HuH-7.5 (cell line): ENCODE measurements around the gene ANKS4B.
"Not testable (repeated sequence)": the region's sequence is repeated elsewhere in the genome, so short reads cannot be mapped to it uniquely, and the experiment has no call there.

Experiments
- DNase-seq: peaks from one replicate; pipeline ENCODE4 v3.0.0; 2011; ENCODE audit warnings: low spot score

The ANKS4B gene

DNA sequence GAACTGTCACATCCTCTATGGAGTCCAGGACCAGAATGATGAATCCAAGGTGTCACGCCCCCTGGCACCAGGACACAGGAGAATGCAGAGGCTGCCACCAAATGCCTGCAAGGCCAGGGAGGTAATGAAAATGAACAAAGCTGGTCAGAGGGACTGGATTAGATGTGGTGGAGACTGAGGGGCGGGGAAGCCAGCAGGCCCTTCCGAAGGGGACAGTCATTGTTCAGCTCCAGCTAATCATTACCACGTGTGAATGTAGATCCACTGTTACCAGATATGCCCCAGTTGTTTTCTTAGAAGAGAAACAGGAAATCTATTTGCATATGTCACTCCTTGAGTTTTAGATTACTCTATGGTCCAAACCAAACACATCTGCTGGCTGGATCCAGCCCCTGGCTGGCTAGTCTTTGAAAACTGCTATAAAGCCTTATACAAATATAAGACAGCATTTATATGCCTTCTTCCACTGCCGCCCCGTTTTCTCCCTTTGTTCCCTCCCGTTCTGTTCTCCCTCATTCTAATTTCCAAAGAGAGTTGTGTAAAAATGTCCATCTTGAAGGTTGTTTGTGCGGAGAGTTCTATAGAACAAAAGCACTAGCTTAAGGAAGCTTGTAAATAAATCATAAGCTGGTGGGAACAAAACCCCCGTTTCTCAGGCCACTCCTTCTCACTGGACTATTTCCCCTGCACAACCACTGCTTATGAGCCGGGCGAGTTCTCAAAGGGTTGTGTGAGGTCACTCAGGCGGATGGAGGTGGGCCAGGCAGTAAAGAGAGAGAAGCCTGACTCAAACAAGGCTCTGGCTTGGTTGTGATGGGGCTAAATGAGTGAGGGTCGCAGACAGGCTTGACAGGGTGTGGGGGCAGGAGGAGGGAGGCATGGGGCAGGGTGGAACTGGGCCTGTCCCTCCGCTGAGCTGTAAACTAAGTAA, 30.4 kb downstream of the ANKS4B start:
- DNase-seq: no peak

DNA sequence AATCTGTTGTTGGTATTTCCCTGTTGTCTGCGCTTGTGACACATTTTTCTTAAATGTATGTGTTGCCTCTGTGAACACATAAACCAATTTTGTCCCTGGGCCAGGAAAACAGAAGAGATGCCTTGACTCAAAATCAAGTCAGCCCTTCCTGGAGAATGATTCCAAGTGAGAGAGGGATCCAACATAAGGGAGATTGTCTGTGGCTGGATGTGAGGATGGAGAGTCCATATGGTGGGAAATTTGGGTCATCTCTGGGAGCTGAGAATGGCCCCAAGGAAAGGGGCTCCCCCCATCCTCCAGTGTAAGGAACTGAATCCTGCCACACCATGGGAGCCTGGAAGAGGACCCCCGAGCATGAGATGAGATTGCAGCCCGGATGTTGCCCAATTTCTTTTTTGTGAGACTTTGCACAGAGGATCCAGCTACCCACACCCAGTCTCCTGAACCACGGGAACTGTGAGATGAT, 31.1 kb downstream of the ANKS4B start:
- DNase-seq: no peak

DNA sequence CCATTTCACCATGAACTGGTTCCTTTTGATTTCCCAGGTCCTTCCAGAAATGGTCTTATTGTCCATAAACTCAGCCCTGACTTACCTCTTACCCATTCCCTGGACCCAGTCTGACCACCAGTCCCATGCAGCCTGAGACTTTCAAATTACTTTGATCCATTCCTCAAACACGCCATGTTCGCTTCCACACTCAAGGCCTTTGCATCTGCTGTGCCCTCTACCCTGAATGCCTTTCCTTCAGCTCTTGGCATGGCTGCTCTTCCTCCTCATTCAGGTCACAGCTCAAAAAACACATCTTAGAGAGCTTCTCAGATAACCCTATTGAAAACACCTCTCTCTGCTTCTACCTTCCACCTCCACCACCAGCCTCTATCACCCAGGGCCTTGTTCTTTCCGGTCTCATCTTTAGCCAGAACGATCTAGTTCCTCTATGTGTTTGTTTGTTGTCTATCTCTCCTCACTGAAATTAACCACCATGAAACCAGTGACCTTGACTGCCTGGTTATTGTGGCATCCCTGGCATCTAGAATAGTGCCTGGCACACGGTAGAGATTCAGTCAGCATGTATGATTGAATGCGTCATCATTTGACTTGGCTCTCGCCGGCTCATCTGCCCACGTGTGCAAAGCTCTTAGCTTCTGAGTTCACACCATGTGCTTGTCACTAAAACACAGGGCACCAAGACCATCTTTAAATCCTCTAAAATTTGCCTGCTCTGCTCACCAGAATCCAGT, 31.8 kb downstream of the ANKS4B start:
- DNase-seq: no peak

DNA sequence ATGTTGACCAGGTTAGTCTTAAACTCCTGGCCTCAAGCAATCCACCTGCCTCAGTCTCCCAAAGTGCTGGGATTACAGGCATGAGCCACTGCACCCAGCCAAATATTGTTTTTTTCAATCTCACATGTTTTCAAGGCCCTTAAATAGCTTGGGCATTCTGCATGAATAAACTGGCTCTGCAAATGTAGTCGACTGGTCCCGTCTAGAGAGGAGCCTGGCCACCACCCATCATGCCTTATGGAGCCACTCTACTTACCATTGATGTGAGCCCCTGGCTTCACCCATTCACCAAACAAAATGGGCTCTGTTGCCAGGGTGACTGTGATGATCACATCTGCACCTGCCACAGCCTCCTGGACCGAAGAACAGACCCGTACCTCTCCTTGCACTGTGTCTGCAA, 33.8 kb downstream of the ANKS4B start:
- no peak for DNase-seq

DNA sequence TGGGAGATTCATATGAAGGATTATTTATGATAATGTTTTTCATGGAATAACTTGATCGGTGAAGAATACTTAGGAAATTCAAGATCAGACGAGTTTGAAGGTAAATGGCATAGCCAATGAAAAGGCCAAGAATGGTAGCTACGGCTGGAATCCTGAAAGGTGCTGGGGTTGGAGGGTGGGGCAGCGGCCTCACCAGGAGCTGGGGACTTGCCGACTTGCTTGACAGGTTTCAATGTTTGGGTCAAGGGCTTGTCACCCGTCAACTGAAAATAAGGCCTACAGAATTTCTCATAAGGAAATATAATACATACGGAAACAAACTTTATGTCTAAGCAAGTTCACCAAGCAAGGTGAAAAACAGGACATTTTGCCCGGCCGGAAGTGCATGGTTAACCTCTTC, 34.7 kb downstream of the ANKS4B start:
- no peak for DNase-seq

DNA sequence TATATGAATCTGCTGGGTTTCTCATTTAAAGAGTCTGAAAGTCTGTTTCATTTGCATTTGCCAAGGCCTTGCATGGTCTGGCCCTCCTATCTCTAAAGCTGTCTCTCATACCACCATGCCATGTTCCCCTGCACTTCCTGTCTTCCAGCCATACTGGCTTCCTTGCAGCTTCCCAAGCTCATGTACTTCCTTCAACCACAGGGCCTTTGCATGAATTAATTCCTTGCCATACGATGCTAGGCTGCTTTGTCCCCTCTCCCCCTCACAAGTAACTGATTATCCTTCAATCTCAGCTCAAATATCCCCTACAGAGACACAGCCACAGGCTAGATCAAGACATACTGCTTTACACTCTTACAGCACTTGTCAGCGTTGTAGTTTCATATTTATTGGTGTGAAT, 38.8 kb downstream of the ANKS4B start:
- no peak for DNase-seq

DNA sequence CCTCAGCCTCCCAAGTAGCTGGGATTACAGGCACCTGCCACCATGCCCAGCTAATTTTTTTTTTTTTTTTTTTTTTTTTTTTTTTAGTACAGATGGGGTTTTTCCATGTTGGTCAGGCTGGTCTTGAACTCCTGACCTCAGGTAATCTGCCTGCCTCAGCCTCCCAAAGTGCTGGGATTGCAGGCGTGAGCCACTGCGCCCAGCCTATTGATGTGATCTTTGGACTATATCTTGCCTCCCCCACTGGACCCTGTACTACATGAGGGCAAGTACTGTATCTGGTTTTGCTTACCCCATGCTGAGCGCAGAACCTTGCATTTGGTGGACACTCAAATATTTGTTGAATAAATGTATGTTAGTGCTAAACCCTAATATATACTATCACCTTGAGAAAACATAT, 39.3 kb downstream of the ANKS4B start:
- not testable (repeated sequence) for DNase-seq

DNA sequence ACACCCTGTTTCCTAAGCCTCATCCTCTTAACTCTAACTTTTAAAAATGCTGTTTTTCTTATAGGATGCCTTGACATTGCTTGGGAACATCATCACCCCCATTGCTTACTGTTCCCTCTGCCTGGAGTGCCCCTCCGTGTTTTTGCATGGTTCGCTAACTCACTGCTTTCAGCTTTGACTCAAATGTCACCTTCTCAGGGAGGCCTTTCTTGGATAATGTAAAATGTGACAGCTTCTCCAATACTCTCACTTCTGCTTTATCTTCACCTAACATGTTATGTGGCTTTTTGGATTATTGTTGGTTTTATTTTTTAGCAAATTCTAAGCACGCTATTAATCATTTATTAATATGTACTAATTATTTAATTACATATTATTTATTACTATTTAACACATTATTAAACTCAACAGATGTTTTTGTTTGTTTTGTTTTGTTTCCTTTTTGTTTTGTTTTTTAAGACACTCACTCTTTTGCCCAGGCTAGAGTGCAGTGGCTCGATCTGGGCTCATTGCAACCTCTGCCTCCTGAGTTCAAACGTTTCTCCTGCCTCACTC, 40.8 kb downstream of the ANKS4B start:
- no peak for DNase-seq

DNA sequence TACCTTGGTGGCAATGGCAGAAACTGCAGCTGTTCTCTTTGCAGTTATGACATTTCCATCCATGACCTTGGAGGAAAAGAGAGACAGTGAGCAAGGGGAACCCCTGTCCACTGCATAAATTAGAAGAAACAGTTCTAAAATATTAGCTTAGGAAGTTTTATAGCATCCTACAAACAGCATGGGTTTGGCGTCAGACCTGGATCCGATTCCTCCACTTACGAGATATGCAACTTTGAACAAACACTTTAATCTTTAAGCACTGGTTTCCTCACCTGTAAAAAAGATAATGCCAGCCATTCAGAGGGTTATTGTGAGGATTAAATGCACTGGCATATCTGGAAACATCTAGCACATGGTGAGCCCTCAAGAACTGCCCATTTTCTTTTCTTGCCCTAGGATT, 42.0 kb downstream of the ANKS4B start:
- DNase-seq: no peak

DNA sequence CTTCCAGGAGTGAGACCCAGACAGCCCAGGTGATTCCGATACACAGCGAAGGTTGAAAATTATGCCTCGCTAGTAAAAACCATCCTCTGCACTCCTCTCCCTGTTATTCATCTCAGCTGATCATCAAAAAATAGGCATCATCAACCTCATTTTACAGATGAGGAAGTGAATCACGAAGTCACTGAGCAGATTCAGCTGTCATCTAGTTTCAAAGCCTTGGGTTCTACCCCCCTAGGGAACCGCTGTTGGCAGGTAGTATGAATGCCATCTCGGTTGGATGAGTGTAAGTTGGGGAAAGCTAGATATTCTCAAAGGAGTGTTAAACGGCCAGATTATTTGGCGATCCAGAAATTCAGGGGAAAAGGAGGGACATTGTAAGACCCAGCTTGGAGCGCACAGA, 42.6 kb downstream of the ANKS4B start:
- DNase-seq: no peak

DNA sequence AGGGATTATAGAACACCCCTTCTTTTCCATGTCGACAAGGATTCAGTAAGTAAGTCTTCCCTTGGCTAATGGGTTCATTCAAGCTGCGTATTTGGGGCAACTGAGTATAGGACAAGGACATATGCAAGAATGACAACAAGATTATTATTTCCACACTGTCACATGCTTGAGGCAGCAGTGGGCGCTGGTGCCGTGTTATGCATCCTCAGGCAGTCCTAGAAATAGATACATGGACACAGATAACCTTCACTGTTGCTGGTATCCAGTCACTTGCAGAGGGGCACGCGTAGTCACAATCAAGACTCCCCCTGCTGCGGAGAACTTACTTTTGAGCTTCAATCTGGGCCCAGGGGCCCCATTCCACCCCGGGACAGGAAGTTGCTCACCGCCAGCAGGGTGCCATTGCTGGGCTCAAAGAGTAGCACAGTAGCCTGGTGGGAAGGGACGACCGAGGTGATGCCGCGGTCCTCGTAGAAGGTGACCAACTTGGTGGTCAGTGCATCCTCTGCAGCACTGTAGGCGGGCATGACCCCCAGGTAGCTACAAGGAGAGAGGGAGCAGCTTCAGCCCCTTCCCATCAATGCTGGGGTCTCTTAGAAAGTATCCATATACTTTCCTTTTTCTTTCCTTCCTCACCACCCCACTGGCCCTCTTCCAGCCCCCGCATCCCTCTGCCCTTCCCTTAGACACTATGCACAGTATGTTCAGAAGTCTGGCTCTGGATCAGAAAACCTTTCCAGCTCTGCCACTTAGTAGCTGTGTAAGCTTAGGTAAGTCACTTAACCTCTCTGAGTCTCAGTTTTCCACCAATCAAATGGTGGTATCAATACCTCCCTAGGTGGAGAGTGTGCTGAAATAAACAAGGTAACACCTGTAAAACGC, 43.8 kb downstream of the ANKS4B start:
- DNase-seq: no peak

DNA sequence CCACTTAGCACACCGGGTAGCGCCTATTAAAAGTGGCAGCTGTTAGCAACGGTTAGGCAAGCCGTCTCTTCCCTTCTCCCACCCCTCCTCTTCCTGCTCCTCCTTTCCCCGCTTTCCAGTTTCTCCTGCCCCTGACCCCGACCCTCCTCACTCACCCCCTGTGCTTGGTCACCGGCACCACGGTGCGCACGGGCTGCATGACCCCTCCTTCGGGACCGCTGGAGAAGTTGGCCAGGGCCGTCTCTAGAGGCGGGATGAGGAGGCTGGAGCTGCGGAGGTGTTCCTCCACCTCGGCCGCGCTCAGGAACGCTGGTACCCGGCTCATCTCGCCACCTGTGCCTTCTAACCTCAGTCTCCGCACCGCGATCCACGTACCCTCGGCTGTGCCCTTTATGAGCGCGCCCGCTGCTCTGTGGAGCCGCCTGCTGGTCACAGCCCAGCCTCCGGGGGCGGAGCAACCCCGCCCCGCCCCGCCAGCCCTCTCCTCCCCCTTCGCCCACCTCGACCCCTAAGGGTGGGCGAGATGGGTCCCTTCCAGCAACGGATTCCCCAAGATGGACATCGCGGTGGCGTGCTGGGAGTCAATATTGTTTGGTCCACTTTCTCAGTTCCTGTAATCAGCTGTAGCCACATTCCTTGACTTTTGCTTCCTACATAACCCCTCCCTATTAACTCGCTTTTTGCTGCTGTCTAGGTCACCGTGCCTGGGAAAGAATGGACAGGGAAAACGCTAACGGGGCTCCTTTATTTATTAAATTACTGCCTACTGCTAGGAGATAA, 44.6 kb downstream of the ANKS4B start, which contains the start of gene CRYM:
TSS of gene CRYM (minus strand) at position 364 of the 780 bp plus-strand sequence. CDS start at position 325, 39 bp downstream.
- DNase-seq: peak; percentile 60

DNA sequence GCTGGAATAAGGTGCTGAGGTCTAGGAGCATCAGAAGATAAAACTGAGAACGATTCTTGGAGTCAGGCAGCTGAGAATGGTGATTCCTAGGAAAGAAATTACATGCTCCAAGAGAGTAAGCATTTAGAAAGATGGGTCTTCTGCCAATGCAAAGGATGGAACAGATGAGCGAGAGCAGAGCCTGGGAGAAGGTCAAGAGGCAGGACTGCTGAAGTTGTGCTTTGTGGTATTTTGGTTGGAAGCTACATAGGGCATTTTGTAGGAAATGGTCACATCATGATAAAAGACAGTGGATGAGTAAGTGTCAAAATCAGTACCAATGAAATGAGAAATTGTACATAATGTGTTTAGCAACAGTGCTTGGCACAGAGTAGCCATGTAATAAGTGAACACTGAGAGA, 46.0 kb downstream of the ANKS4B start:
- no peak for DNase-seq

DNA sequence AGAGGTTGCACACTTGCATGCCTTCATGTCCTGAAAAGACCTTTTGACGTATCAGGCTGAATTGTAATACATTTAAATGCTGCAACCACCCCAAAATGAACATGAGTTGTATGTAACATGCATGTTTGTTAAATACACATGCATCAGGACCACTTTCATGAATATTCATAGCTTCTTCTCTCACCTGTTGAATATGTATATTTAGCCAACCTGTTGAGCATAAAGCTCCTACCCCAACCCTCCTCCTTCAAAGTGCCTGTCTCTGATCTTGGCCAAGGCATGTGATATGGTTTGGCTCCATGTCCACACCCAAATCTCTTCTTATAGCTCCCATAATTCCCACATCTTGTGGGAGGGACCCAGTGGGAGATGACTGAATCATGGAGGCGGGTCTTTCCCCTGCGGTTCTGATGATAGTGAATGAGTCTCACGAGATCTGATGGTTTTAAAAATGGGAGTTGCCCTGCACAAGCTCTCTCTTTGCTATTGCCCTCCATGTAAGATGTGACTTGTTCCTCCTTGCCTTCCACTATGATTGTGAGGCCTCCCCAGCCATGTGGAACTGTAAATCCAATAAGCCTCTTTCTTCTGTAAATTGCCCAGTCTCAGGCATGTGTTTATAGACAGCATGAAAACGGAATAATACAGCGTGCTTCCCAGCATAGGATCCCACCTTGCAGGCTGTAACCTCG, 48.3 kb downstream of the ANKS4B start:
- no peak for DNase-seq

DNA sequence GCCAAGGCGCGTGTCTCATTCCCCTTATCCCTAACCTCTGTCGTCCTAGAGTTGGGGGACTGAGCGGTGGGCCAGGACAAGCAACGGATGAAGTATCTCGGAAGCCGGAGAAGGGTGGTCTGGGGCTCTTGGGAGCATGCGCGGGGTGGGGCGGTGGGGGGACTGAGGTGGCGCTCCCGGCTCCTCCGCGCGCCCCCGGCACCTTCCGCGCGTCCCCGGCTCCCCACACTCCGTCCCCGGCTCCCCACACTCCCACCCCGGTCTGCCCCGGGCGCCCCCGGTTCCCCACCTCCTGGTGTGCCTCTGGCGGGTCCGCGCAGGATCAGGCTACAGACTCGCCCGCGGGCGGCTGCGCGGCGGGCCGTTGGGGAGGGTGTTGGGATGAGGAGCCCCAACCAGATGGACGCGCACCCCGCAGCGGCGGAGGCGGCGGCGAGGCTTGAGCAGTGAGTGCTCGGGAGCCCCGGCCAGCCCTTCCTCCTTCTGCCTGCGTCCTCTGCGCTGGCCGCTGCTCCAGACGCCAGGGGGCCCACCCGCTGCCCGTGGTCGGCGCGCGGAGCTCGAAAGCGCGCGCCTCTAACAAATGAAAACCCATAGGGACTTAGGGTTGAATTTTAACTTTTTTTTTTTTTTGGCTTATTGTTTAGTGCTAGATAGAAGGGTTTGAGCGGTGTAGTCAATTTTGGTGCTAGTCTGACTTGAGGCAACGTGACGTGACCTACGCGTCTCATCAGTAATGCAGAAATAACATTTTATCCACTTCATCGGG, 50.2 kb downstream of the ANKS4B start:
- DNase-seq: peak; percentile 44

DNA sequence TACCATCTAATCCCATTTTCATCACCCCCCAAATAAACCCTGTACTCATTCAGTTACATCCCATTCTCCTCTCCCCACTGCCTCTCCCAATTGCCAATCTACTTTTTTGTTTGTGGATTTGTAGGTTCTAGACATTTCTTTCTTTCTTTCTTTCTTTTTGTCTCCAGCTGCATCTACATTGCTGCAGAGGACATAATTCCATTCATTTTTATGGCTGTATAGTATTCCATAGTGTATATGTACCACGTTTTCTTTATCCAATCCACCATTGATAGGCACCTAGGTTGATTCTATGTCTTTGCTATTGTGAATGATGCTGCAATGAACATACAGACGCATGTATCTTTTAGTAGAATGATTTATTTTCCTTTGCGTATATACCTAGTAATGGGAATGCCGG, 50.9 kb downstream of the ANKS4B start:
- DNase-seq: no peak

DNA sequence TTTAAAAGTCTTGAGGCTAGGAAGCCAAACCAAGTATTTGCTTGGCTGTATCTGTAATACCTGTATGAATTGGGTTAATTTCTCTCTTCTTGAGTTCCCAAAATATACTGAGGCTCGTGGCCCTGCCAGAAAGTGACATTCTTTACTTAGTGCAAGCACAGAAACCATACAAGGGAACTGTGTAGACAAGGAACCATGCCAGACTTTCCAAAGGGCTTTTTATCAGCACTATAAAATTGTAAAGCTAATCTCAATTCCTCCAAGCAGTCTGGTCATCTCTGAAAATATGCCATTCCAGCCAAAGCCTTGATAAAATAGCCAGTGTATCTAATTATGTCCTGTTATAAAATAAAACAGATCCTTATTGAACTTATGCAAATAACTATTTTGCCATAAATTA, 51.8 kb downstream of the ANKS4B start:
- no peak for DNase-seq

DNA sequence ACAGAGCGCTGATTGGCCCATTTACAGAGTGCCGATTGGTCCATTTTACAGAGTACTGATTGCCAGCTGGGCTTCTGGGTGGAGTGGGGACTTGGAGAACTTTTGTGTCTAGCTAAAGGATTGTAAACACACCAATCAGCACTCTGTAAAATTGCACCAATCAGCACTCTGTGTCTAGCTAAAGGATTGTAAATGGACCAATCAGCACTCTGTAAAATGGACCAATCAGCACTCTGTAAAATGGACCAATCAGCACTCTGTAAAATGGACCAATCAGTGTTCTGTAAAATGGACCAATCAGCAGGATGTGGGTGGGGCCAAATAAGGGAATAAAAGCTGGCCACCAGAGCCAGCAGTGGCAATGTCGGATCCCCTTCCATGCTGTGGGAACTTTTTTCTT, 56.3 kb downstream of the ANKS4B start:
- not testable (repeated sequence) for DNase-seq

DNA sequence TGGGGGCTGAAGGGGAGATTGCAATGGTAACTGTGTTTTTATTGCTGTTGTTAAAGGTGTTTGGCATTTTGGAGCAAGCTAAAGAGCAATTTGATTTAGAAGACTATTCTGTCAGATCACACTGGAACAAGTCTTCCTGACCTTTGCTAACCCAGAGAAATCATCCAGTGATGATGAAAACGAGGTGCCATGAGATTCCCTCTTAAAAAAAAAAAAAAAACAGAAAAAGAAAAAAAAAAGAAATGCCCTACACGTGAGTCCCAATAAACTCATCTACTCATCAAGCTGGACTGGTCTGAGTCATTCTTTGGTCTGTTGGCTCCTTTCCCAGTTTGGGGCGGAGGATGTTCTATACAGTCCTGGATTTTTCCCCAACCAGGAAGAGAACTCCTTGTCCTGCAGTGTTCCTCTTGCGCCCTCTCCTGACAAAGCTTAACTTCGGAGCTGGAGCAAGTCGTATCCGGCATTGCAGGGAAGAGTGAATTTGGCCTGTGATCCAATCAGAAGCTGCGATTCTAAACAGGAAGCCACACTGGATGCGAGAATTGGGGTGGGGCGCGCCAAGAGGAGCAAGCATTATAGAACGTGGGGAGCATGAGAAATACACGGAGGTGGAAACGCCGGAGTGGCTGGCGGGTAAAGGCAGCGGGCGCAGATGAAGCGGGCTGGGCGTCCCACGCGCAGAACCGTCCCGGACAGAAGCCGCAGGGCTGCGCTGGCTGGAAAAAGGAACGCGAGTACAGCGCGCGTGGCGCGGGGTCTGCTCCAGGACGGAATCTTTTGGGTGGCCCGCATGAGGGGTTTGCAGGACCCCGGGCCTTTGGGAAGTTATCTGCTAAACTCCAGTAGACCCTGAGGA, 67.0 kb downstream of the ANKS4B start:
- DNase-seq: peak; percentile 84
